ENCODE results near the gene AMER3. TPM values are rescaled to one million over a fixed set of nuclear protein-coding genes. Genes with fewer than 3 reads are reported as not detected.

AMER3 gene
- total and polyA plus RNA-seq, 2 of the 8 experiments (the other 6 are each of a cell fraction or from before 2014, with no cell fraction given) = 0.15 to 0.19 TPM

- no peak for DNase-seq (ENCODE audit: low read depth in 1 of 2, low spot score in 2 of 2)
- CTCF ChIA-PET (ENCODE audit: partially characterized antibody) = interaction anchor here (2.9 kb wide), 1 partner anchor 12 kb away, joined by 12 read pairs; no protein-coding TSS in a partner anchor
- no peak for TF ChIP-seq E2F6 (IDR thresholded peaks at IDR 0.05)
- TF ChIP-seq POLR2AphosphoS5 (IDR thresholded peaks at IDR 0.05; ENCODE audit: low read depth, low read length) = no peak
- TF ChIP-seq KDM4A (IDR thresholded peaks at IDR 0.05; ENCODE audit: low read depth, low read length, severe bottlenecking) = no peak
Measured at GRCh38 chr2:130785466-130786055, 30.2 kb downstream of the AMER3 start.

More at GRCh38 chr2:130785466-130786055, 30.2 kb downstream of the AMER3 start:
- Histone ChIP-seq H3K9ac (replicated peaks in 1 of 4; ENCODE audit: extremely low read depth in 1 of 4, low read depth in 3 of 4, low read length in 3 of 4) (no peak overlapping the region), H3K4me2 (ENCODE audit: insufficient read depth in 1 of 2, low read depth in 2 of 2, low read length in 2 of 2) (no peak overlapping the region), H2AFZ (ENCODE audit: low read length) (no peak overlapping the region), H4K91ac (replicated peaks; ENCODE audit: insufficient read length, low read length) (no peak overlapping the region), H4K8ac (ENCODE audit: extremely low read depth, insufficient read depth, low read length) (no peak overlapping the region), H2BK15ac (ENCODE audit: low read length) (no peak overlapping the region), H4K5ac (ENCODE audit: insufficient read length, low read depth, low read length) (no peak overlapping the region), H3K79me1 (ENCODE audit: low read depth, low read length) (no peaks in the 10 kb centered on the region), H3K36me3 (ENCODE audit: control insufficient read depth in 2 of 4, insufficient read depth in 4 of 4, low read length in 3 of 4) (no peaks in the 10 kb centered on the region), H3K23me2 (ENCODE audit: low read depth, low read length) (peaks cover 3% of the 10 kb centered on the region; the same call in 1 of the 2 replicates), H3K14ac (ENCODE audit: insufficient read length) (no peak overlapping the region), H2BK20ac (ENCODE audit: low read length) (no peak overlapping the region), H3K9me3 (ENCODE audit: insufficient read depth in 2 of 2, low read depth in 1 of 2, low read length in 1 of 2) (no peaks in the 10 kb centered on the region), H2BK5ac (ENCODE audit: low read depth, low read length) (no peak overlapping the region), H3K27ac (ENCODE audit: low read depth, low read length) (no peak overlapping the region), H3K27me3 (replicated peaks in 1 of 4; ENCODE audit: control insufficient read depth in 3 of 4, extremely low read depth in 1 of 4, insufficient read depth in 3 of 4, low read length in 3 of 4) (no peaks in the 10 kb centered on the region; a peak in 1 of 7 replicates), H3K56ac (replicated peaks; ENCODE audit: insufficient read length, low read depth, low read length) (no peak overlapping the region), H4K20me1 (replicated peaks in 1 of 2; ENCODE audit: control insufficient read depth in 1 of 2, insufficient read depth in 2 of 2, low read length in 2 of 2) (peaks cover 0 to 3% of the 10 kb centered on the region in 2 experiments), H3K23ac (ENCODE audit: insufficient read length) (no peak overlapping the region), H2AK5ac (ENCODE audit: low read depth, low read length) (no peak overlapping the region), H3K18ac (ENCODE audit: extremely low read depth, low read length) (no peak overlapping the region), H3K4me3 (ENCODE audit: extremely low read depth in 1 of 4, insufficient read depth in 2 of 4, low read depth in 3 of 4, low read length in 4 of 4) (no peak overlapping the region), H3K4me1 (replicated peaks in 1 of 4; ENCODE audit: control insufficient read depth in 3 of 4, insufficient read depth in 4 of 4, low read length in 3 of 4) (no peaks in the 10 kb centered on the region), H3K4ac (replicated peaks; ENCODE audit: insufficient read length, low read depth, low read length) (no peak overlapping the region), H3K79me2 (ENCODE audit: control insufficient read depth in 1 of 2, insufficient read depth in 2 of 2, low read length in 2 of 2) (no peaks in the 10 kb centered on the region), H2BK120ac (replicated peaks; ENCODE audit: low read depth, low read length) (no peak overlapping the region), H2BK12ac (ENCODE audit: low read depth, low read length) (no peak overlapping the region)
- WGBS, 2 experiments (ENCODE audit: extremely low coverage in 1 of 2, insufficient coverage in 1 of 2, insufficient read length in 1 of 2, insufficient replicate concordance in 2 of 2, low coverage in 1 of 2, low lambda C conversion rate in 2 of 2, missing lambda C conversion rate in 1 of 2) = 91% methylated on average over 12 of the region's 12 CpGs; no CpG with 5 or more reads in 1 of the 2 experiments
- FAIRE-seq = no peak
- POLR2A ChIA-PET (ENCODE audit: partially characterized antibody) = no interaction called here

All from H1 (cell line).